Thyroid gland (tissue), 4 donors: ENCODE data around the gene CIZ1. TPM values are rescaled to one million over a fixed set of nuclear protein-coding genes. Genes with fewer than 3 reads are reported as not detected.

Experiments used
- DNase-seq, 2 donors: peaks; one replicate each; pipeline ENCODE4 v3.0.0-alpha.2; 2019
- H3K27ac ChIP-seq, 3 donors: fragments of 200-600 bp; sonication (generic); 1 replicate in 2 of 3; 2 replicates in 1 of 3; pipeline ENCODE4 v1.5.1; 2016 to 2019; ENCODE audit warnings: mild to moderate bottlenecking in 1 of 3, moderate library complexity in 1 of 3
- H3K27me3 ChIP-seq: fragments of 200-600 bp; sonication (generic); one replicate; pipeline ENCODE4 v1.5.1; 2019
- H3K36me3 ChIP-seq, 2 donors: fragments of 200-600 bp; sonication (generic); one replicate each; pipeline ENCODE4 v1.5.1; 2016 to 2019
- H3K4me1 ChIP-seq, 2 donors: fragments of 200-600 bp; sonication (generic); one replicate each; pipeline ENCODE4 v1.5.1; 2017 to 2019
- H3K4me3 ChIP-seq, 3 donors: fragments of 200-600 bp; sonication (generic); replicated peaks in 1 of 3; 1 replicate in 2 of 3; 2 replicates in 1 of 3; pipeline ENCODE4 v1.5.1; 2016; ENCODE audit warnings: mild to moderate bottlenecking in 1 of 3
- H3K9me3 ChIP-seq: fragments of 200-600 bp; sonication (generic); one replicate; pipeline ENCODE4 v1.5.1; 2017
- POLR2A ChIP-seq, 2 donors: fragments of 450-650 bp; IDR thresholded peaks; one replicate each; pipeline ENCODE4 v1.6.1; 2017; ENCODE audit warnings: antibody characterized with exemption in 2 of 2, mild to moderate bottlenecking in 2 of 2, moderate library complexity in 1 of 2
- WGBS, 2 donors: methylation state at CpG; one replicate each; pipeline ENCODE4 v1.1.5; 2017; 5-methylcytosine and 5-hydroxymethylcytosine counted together
- intact Hi-C: fragments of 100-400 bp; cut with DNase I; formaldehyde crosslinking; loops from one replicate; pipeline ENCODE4 v1.15.1; 2023
- total RNA-seq, 4 donors: library from RNA; depleted of rRNA; stranded (reverse); fragments of >200 nt; gene quantifications; one replicate each; pipeline ENCODE4 v1.2.3, GENCODE V29; 2016
- TF ChIP-seq, protein P1 (sequence below), 6 experiments: fragments of 200-600 bp in 3 of 6; fragments of 450-650 bp in 3 of 6; sonication (generic) in 3 of 6; IDR thresholded peaks; one replicate each; pipeline ENCODE4 v1.5.1; 2016 to 2019; ENCODE audit warnings: antibody characterized with exemption in 6 of 6, mild to moderate bottlenecking in 2 of 6, inconsistent platforms in 1 of 6, moderate library complexity in 1 of 6

CIZ1 gene
- total RNA-seq, 4 donors from 2014 or later: 47.8 to 58.5 (median 52.7) TPM

DNA sequence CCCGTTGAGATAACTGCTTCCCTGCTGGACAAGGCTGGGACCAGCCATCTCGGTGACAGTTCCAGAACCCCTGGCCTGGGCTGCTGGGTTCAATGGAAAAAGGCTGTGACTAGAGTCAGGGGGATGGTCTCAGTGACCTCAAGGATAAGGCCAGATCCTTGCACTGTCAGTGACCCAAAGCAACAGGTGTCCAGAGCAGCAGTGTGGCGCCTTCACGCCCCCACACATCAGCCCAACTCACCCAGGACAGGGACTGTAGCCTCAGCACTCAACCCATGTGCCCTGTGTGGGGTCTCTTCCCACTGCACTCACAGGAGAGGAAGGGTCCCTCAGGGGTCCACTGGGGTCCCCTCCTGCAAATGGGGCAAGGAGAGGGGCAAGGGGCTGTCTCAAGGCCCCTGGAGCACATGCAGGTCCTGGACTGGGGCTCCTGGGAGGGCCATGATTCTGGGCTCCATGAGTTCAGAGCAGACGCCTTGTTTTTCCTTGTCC is 42.8 kb downstream of the CIZ1 start:
- no peak for DNase-seq
- no peak for TF ChIP-seq POLR2A (IDR thresholded peaks at IDR 0.05)
- TF ChIP-seq, protein P1, sequence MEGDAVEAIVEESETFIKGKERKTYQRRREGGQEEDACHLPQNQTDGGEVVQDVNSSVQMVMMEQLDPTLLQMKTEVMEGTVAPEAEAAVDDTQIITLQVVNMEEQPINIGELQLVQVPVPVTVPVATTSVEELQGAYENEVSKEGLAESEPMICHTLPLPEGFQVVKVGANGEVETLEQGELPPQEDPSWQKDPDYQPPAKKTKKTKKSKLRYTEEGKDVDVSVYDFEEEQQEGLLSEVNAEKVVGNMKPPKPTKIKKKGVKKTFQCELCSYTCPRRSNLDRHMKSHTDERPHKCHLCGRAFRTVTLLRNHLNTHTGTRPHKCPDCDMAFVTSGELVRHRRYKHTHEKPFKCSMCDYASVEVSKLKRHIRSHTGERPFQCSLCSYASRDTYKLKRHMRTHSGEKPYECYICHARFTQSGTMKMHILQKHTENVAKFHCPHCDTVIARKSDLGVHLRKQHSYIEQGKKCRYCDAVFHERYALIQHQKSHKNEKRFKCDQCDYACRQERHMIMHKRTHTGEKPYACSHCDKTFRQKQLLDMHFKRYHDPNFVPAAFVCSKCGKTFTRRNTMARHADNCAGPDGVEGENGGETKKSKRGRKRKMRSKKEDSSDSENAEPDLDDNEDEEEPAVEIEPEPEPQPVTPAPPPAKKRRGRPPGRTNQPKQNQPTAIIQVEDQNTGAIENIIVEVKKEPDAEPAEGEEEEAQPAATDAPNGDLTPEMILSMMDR (IDR thresholded peaks at IDR 0.05): no peak
- intact Hi-C loops: no loop called here
- Histone ChIP-seq H3K4me1 (peaks cover 16 to 33% of the 10 kb centered on the region in 2 donors), H3K27me3 (no peaks in the 10 kb centered on the region), H3K4me3 (no peak overlapping the region), H3K9me3 (no peaks in the 10 kb centered on the region), H3K36me3 (no peaks in the 10 kb centered on the region), H3K27ac (peak overlapping the region in 2 of 3 donors; percentile 3 to 47)
- WGBS, 2 donors: 77 to 83% methylated on average over 4 to 5 of the region's 5 CpGs

DNA sequence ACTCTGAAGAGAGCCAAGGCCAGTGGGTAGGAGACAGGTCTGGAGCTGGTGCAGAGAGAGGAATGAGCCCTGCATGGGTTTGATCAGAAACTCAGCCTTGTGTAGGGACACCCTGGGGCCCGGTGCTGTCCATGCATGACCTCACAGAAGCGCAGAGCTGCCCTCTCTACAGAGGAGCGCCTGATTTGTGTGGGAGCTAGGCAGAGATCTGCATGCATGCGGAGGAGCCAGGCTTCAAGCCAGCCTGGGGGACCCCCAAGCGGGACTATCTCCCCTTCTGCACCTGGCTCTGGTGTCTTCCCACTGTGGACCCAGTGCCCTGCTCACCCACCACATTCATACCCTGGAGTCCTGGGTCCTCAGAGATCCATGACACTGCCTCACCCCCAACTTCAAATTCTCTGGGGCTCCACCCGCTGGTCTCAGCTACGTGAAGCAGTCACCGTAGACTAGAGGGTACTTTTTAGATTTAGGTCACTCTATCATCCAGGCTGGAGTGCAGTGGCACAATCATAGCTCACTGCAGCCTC is 44.7 kb downstream of the CIZ1 start:
- WGBS, 2 donors: 84 to 85% methylated on average over 6 to 8 of the region's 8 CpGs
- H3K9me3 ChIP-seq: no peaks in the 10 kb centered on the region
- no peak for DNase-seq
- intact Hi-C loops: no loop called here
- no peak overlapping the region for H3K4me3 ChIP-seq
- no peak for TF ChIP-seq POLR2A (IDR thresholded peaks at IDR 0.05)
- TF ChIP-seq, protein P1 (IDR thresholded peaks at IDR 0.05): no peak
- H3K27ac ChIP-seq: no peak overlapping the region
- H3K27me3 ChIP-seq: no peaks in the 10 kb centered on the region
- no peaks in the 10 kb centered on the region for H3K36me3 ChIP-seq
- peaks cover 16 to 33% of the 10 kb centered on the region in 2 donors for H3K4me1 ChIP-seq

DNA sequence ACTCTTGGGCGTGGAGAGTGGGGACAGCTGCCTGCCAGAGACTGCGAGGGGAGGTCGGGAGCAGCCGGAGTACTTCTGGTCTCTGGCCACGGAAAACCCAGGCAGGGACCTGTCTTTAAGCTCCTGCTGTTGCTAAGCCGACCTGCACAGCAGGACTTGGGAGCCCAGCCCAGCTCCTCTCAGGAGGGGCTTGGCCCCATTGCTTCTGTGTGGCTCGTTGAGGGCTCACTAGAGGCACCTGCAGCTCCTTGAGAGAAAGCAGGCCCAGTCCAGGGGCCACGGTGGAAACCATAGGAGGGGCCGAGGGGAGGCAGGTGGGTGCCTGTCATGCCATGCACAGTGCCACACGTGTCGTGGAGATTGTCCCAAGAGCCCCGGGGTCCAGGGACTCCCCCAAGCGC is 45.4 kb downstream of the CIZ1 start:
- Histone ChIP-seq H3K27me3 (no peaks in the 10 kb centered on the region), H3K4me1 (peaks cover 16 to 33% of the 10 kb centered on the region in 2 donors), H3K9me3 (no peaks in the 10 kb centered on the region), H3K36me3 (no peaks in the 10 kb centered on the region), H3K4me3 (no peak overlapping the region), H3K27ac (no peak overlapping the region)
- DNase-seq: no peak
- intact Hi-C loops: no loop called here
- 46 to 65% methylated on average over 2 to 7 of the region's 13 CpGs for WGBS, 2 donors
- TF ChIP-seq, protein P1 (IDR thresholded peaks at IDR 0.05): no peak
- no peak for TF ChIP-seq POLR2A (IDR thresholded peaks at IDR 0.05)

DNA sequence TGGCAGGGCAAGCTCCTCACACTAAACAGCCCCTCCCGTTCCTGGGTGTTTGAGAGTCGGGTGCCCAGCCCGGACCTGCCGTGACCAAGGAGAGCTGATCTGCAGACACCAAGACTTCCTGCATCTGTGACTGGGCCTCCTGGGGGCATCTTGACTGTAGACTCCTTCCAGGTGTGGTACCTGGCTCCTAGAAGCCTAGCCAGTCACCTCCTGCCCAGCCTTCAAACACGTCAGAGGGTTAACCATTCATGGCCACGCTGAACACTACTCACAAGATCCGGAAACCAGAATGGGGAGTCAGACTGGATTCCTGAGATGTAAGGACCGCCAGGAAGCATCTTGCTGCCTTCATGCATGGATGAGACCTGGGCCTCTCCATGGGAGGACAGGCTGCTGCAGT is 45.8 kb downstream of the CIZ1 start:
- WGBS, 2 donors: 28 to 53% methylated on average over 4 to 5 of the region's 8 CpGs
- intact Hi-C loops: no loop called here
- no peak overlapping the region for H3K4me3 ChIP-seq
- peak; percentile 68 to 76 for DNase-seq
- H3K4me1 ChIP-seq: peaks cover 16 to 33% of the 10 kb centered on the region in 2 donors
- no peaks in the 10 kb centered on the region for H3K36me3 ChIP-seq
- no peak overlapping the region for H3K27ac ChIP-seq
- H3K27me3 ChIP-seq: no peaks in the 10 kb centered on the region
- no peak for TF ChIP-seq POLR2A (IDR thresholded peaks at IDR 0.05)
- TF ChIP-seq, protein P1 (IDR thresholded peaks at IDR 0.05): no peak
- no peaks in the 10 kb centered on the region for H3K9me3 ChIP-seq

DNA sequence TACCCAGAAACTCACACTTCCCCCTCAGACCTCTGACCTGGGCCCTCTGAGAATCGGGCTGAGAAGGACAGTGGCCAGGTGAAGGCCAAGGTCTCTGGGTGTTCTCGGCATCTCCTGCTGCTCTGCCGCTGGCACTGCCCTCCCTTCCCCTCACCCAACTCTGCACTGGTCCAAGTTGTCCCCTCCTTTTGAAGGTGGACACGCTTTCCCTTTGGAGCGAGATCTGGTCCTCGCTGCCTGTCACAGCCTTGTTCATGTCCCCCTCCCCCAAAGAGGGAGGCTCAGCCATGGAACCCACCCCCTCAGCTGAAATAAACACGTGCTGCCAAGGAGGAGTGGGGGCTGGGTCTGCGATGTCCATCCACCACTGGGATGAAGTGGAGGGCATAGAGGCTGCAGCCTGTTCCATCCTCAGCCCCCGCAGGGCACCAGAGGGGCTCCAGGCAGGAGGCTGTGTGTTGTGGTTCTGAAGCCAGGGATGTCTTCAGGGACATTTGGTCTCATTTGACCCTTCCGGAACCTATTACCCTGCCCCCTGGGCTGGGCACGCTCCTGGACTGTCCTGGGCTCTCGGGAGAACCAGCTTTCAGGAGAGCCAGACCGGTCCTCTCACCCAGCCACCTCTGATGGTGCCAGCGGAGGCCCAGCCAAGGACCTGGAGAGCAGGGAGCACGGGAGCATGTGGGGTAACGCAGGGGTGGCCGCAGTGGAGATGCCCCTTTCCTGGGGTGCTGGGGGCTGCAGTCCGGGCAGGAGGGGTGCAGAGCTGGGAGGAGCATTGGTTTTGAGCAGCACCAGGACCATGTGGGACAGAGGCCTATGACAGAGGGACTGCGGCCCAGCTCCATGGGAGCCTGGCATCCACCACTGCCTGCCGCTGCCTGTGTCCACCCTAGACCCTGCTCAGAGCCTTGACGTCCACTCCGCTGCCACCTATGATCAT is 46.9 kb downstream of the CIZ1 start:
- no peaks in the 10 kb centered on the region for H3K27me3 ChIP-seq
- H3K9me3 ChIP-seq: no peaks in the 10 kb centered on the region
- DNase-seq: no peak
- TF ChIP-seq, protein P1 (IDR thresholded peaks at IDR 0.05): no peak
- TF ChIP-seq POLR2A (IDR thresholded peaks at IDR 0.05): no peak
- WGBS, 2 donors: 90 to 93% methylated on average over 11 to 21 of the region's 22 CpGs
- peaks cover 15 to 28% of the 10 kb centered on the region in 2 donors for H3K4me1 ChIP-seq
- intact Hi-C loops: no loop called here
- no peaks in the 10 kb centered on the region for H3K36me3 ChIP-seq
- no peak overlapping the region for H3K4me3 ChIP-seq
- H3K27ac ChIP-seq: no peak overlapping the region
